Body of pancreas (tissue), 4 donors: ENCODE data around the gene HSH2D. TPM values are rescaled to one million over a fixed set of nuclear protein-coding genes. Genes with fewer than 3 reads are reported as not detected.

Experiments
- ATAC-seq: fragments of 150-250 bp; one replicate; pipeline ENCODE4 v1.9.1; 2016
- DNase-seq, 4 donors: peaks; one replicate each; pipeline ENCODE4 v3.0.0-alpha.2; 2019
- H3K27ac ChIP-seq, 4 donors: fragments of 200-600 bp; sonication (generic); 1 replicate in 3 of 4; 2 replicates in 1 of 4; pipeline versions ENCODE4 v1.5.1 to v1.6.1; 2016 to 2019; ENCODE audit warnings: mild to moderate bottlenecking in 1 of 4, mixed read lengths in 1 of 4, moderate library complexity in 1 of 4
- H3K27me3 ChIP-seq, 2 donors: fragments of 200-600 bp; sonication (generic); one replicate each; pipeline ENCODE4 v1.6.0; 2016; ENCODE audit warnings: mild to moderate bottlenecking in 1 of 2
- H3K36me3 ChIP-seq, 2 donors: fragments of 200-600 bp; sonication (generic); replicated peaks in 1 of 2; 2 replicates each; pipeline ENCODE4 v1.5.1; 2016; ENCODE audit warnings: low read depth in 2 of 2; ENCODE audit not compliant: insufficient read depth in 1 of 2
- H3K4me1 ChIP-seq: fragments of 200-600 bp; sonication (generic); one replicate; pipeline ENCODE4 v1.6.0; 2016
- H3K4me3 ChIP-seq, 2 donors: fragments of 200-600 bp; sonication (generic); 1 replicate in 1 of 2; 2 replicates in 1 of 2; pipeline ENCODE4 v1.5.1; 2016 to 2019
- H3K9me3 ChIP-seq, 3 donors: fragments of 200-600 bp; sonication (generic); 1 replicate in 2 of 3; 2 replicates in 1 of 3; pipeline ENCODE4 v1.5.1; 2016
- POLR2A ChIP-seq, 3 donors: fragments of 450-650 bp; IDR thresholded peaks; one replicate each; pipeline ENCODE4 v1.6.1; 2016; ENCODE audit warnings: antibody characterized with exemption in 3 of 3, mild to moderate bottlenecking in 2 of 3
- WGBS, 2 donors: methylation state at CpG; one replicate each; pipeline ENCODE4 v1.1.5; 2017; 5-methylcytosine and 5-hydroxymethylcytosine counted together
- intact Hi-C: fragments of 100-400 bp; cut with DNase I; formaldehyde crosslinking; loops from one replicate; pipeline ENCODE4 v1.15.1; 2023
- total RNA-seq, 2 donors: library from RNA; depleted of rRNA; stranded (reverse); fragments of >200 nt; gene quantifications; one replicate each; pipeline ENCODE4 v1.1.0, GENCODE V29; 2016
- TF ChIP-seq, protein P1 (sequence below), 7 experiments: fragments of 450-650 bp in 4 of 7; fragments of 200-600 bp in 3 of 7; sonication (generic) in 3 of 7; IDR thresholded peaks; one replicate each; pipeline ENCODE4 v1.5.1; 2016 to 2019; ENCODE audit warnings: antibody characterized with exemption in 7 of 7

Gene HSH2D
- total RNA-seq, 2 donors from 2014 or later: 3.6 to 9.6 TPM

DNA sequence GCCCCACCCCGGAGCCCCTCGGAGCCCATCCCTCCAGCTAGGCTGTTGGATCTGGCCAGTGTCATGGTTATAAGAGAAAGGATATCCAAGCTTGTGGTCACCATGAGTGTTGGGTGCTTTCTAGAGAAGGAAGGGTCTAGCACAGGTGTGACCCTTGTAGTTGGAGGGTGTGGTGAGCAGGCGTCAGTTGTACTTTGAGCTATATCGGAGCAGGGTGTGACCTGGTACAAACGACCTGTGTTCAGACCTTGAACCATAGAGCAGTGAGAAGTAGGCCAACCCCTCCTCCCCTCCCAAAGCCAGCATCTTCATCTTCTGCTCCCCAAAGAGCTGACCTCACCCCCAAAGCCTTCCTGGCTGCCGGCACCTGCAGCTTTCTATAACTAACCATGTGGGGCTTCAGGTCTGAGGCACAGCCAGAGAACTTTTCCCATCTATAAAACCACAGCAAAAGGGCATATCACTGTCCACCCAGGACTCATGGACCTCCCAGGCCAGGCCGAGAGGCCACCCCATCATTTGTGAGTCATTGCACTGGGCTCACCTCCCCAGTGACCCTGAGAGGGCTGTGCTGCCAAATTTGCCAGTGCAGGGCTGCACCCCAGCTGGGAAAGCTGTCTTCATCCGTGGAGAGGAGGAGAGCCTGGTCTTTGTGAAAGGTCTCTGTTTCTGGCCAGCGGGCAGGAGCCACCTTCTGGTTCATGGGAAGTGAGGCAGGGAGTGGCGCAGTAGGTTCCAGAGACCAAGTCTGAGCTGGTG, 17.6 kb upstream of the HSH2D start:
- Histone ChIP-seq H3K4me1 (no peaks in the 10 kb centered on the region), H3K27ac (no peak overlapping the region), H3K4me3 (no peak overlapping the region), H3K36me3 (peaks cover 4 to 55% of the 10 kb centered on the region in 2 donors), H3K27me3 (no peaks in the 10 kb centered on the region), H3K9me3 (no peaks in the 10 kb centered on the region)
- WGBS, 2 donors: 84 to 86% methylated on average over 6 to 9 of the region's 10 CpGs
- ATAC-seq: no peak
- no peak for DNase-seq
- intact Hi-C loops: no loop called here
- TF ChIP-seq, protein P1, sequence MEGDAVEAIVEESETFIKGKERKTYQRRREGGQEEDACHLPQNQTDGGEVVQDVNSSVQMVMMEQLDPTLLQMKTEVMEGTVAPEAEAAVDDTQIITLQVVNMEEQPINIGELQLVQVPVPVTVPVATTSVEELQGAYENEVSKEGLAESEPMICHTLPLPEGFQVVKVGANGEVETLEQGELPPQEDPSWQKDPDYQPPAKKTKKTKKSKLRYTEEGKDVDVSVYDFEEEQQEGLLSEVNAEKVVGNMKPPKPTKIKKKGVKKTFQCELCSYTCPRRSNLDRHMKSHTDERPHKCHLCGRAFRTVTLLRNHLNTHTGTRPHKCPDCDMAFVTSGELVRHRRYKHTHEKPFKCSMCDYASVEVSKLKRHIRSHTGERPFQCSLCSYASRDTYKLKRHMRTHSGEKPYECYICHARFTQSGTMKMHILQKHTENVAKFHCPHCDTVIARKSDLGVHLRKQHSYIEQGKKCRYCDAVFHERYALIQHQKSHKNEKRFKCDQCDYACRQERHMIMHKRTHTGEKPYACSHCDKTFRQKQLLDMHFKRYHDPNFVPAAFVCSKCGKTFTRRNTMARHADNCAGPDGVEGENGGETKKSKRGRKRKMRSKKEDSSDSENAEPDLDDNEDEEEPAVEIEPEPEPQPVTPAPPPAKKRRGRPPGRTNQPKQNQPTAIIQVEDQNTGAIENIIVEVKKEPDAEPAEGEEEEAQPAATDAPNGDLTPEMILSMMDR (IDR thresholded peaks at IDR 0.05): no peak
- no peak for TF ChIP-seq POLR2A (IDR thresholded peaks at IDR 0.05)

DNA sequence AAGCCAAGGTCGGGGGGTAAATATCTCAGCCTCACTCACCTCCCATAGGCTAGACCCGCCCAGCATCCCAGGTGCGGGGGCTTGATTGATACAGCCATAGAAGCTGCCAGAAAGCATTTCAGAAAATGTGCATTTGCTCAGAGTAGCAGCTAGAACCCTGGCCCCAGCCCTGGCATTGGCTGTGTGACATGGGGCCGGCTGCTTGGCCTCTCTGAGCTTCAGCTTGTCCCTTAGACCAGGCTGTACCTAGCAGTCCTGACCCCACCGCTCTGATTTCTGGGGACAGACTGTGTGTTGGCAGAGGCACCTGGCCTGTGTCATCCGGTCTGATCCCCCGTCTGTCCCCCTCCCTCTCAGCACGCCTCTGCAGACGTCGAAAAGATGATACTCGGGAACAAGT, 16.4 kb upstream of the HSH2D start:
- no peaks in the 10 kb centered on the region for H3K9me3 ChIP-seq
- H3K4me3 ChIP-seq: no peak overlapping the region
- no peaks in the 10 kb centered on the region for H3K4me1 ChIP-seq
- no peaks in the 10 kb centered on the region for H3K27me3 ChIP-seq
- no peak overlapping the region for H3K27ac ChIP-seq
- TF ChIP-seq POLR2A (IDR thresholded peaks at IDR 0.05): no peak
- TF ChIP-seq, protein P1 (IDR thresholded peaks at IDR 0.05): no peak
- intact Hi-C loops: no loop called here
- WGBS, 2 donors: 82 to 88% methylated on average over 9 to 11 of the region's 11 CpGs
- DNase-seq (no peak), ATAC-seq (no peak)
- H3K36me3 ChIP-seq: peaks cover 4 to 46% of the 10 kb centered on the region in 2 donors

DNA sequence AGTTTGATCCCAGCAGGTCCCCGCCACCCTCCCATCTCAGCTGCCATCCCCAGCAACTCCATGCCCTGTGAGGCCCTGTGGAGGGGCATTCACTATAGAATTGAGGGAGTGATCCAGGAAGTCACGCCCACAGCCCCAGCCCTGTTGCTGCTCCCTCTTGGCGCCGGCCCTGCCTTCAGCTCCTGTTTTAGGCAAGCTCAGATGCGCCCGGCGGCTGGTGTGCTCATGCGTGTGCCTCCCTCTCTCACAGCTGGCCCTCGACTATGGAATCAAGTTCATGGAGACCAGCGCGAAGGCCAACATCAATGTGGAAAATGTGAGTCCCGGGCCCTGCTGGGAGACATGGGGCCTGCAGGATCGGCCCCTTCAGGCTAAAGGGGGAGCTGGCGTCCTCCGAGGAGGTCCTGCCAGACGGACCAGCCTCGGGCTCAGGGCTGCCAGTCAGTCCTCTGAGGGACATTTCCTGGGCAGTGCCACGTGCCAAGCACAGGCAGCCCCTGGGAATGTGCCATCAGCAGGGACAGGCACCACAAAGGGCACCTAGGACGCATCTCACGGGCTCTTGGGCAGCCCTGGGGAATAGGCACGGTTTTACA, 15.6 kb upstream of the HSH2D start:
- intact Hi-C loops: no loop called here
- WGBS, 2 donors: 91 to 100% methylated on average over 5 to 17 of the region's 21 CpGs
- Histone ChIP-seq H3K27ac (no peak overlapping the region), H3K4me3 (no peak overlapping the region), H3K36me3 (peaks cover 0 to 42% of the 10 kb centered on the region in 2 donors), H3K9me3 (no peaks in the 10 kb centered on the region), H3K4me1 (no peaks in the 10 kb centered on the region), H3K27me3 (no peaks in the 10 kb centered on the region)
- DNase-seq (no peak), ATAC-seq (no peak)
- TF ChIP-seq, protein P1 (IDR thresholded peaks at IDR 0.05): no peak
- TF ChIP-seq POLR2A (IDR thresholded peaks at IDR 0.05): no peak

DNA sequence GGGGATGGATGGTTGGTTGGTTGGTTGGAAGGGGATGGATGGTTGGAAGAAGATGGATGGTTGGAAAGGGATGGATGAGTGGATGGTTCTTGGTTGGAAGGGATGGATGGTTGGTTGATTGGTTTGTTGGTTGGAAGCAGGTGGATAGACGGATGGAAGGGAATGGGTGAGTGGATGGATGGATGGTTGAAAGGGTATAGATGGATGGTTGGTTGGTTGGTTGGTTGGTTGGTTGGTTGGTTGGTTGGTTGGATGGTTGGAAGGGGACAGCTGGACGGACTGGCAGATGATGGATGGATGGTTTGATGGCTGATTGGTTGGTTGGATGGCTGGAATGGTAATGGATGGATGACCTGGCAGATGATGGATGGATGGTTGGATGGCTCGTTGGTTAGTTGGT, 11.8 kb upstream of the HSH2D start:
- peaks cover 8% of the 10 kb centered on the region for H3K4me1 ChIP-seq
- no peaks in the 10 kb centered on the region for H3K27me3 ChIP-seq
- ATAC-seq (no peak), DNase-seq (no peak)
- no peak for TF ChIP-seq POLR2A (IDR thresholded peaks at IDR 0.05)
- TF ChIP-seq, protein P1 (IDR thresholded peaks at IDR 0.05): peak in 1 of 7 experiments; percentile 4
- no peak overlapping the region for H3K27ac ChIP-seq
- peaks cover 0 to 38% of the 10 kb centered on the region in 2 donors for H3K36me3 ChIP-seq
- no peak overlapping the region for H3K4me3 ChIP-seq
- no peaks in the 10 kb centered on the region for H3K9me3 ChIP-seq
- WGBS, 2 donors: 99 to 100% methylated on average over 3 of the region's 3 CpGs
- intact Hi-C loops: no loop called here
